Body of pancreas (tissue), 4 donors: ENCODE data around the gene AOAH.

Experiments used
- CTCF ChIP-seq, 7 experiments: fragments of 450-650 bp in 4 of 7; fragments of 200-600 bp in 3 of 7; sonication (generic) in 3 of 7; IDR thresholded peaks; one replicate each; pipeline ENCODE4 v1.5.1; 2016 to 2019; ENCODE audit warnings: antibody characterized with exemption in 7 of 7
- POLR2A ChIP-seq, 3 donors: fragments of 450-650 bp; IDR thresholded peaks; one replicate each; pipeline ENCODE4 v1.6.1; 2016; ENCODE audit warnings: antibody characterized with exemption in 3 of 3, mild to moderate bottlenecking in 2 of 3

- TF ChIP-seq CTCF (IDR thresholded peaks at IDR 0.05) (no peak), POLR2A (IDR thresholded peaks at IDR 0.05) (no peak)
Observed at GRCh38 chr7:36507475-36508440, 216.5 kb downstream of the AOAH start.
